HepG2 (cell line): Measurements from ENCODE around the gene CCDC183. TPM values are rescaled to one million over a fixed set of nuclear protein-coding genes. Genes with fewer than 3 reads are reported as not detected.

ENCODE experiments used
- ATAC-seq: fragments of 200-7000 bp; cut with Tn5 transposase; 3 replicates; pipeline ENCODE4 v1.9.1; 2020; ENCODE audit warnings: mild to moderate bottlenecking, moderate library complexity
- BruUV-seq: library from RNA; stranded (reverse); fragments of 400-500 nt; replicated peaks from 2 replicates; lab custom pipeline; 2021; lab: Mats Ljungman, UMichigan
- CTCF ChIA-PET: fragments of 300-600 bp; formaldehyde crosslinking; extraction: SDS; loops from one replicate; lab custom pipeline; 2021; ENCODE audit warnings: low total read pairs, inconsistent platforms, low intra/inter-chr PET ratio; lab: Yijun Ruan, JAX
- POLR2A ChIA-PET: fragments of 350-600 bp; sonication (Branson Sonifier 250); formaldehyde crosslinking; loops from one replicate; lab custom pipeline; 2020; ENCODE audit warnings: antibody characterized with exemption, inconsistent platforms; lab: Yijun Ruan, JAX
- DNase-seq: peaks from one replicate; pipeline ENCODE4 v3.0.0-alpha.2; 2015; ENCODE audit warnings: low spot score
- FAIRE-seq: peaks from 3 replicates; lab custom pipeline; 2011; peaks lifted over from hg19 to GRCh38; lab: Jason Lieb, UNC
- H2AFZ ChIP-seq: one replicate; pipeline ENCODE4 v1.6.1; 2011; ENCODE audit warnings: low read length, inconsistent platforms
- H3K27ac ChIP-seq: fragments of 300-600 bp; 3 replicates; pipeline ENCODE4 v1.8.0; 2011; ENCODE audit warnings: mixed run types, mild to moderate bottlenecking, mixed read lengths, low read length, inconsistent platforms; ENCODE audit not compliant: insufficient read depth; ENCODE audit errors: extremely low read length
- H3K27me3 ChIP-seq, 2 experiments: fragments of 200-600 bp in 1 of 2; 2 replicates in 1 of 2; 3 replicates in 1 of 2; pipeline versions ENCODE4 v1.6.0 to v1.8.0; 2011; ENCODE audit warnings: low read length in 2 of 2, mild to moderate bottlenecking in 2 of 2, moderate library complexity in 2 of 2, inconsistent platforms in 1 of 2; ENCODE audit not compliant: insufficient read depth in 2 of 2, control insufficient read depth in 1 of 2
- H3K36me3 ChIP-seq, 2 experiments: fragments of 200-600 bp in 1 of 2; replicated peaks in 1 of 2; 2 replicates in 1 of 2; 3 replicates in 1 of 2; pipeline versions ENCODE4 v1.5.1 to v1.8.0; 2011; ENCODE audit warnings: low read length in 2 of 2, inconsistent platforms in 1 of 2; ENCODE audit not compliant: insufficient read depth in 2 of 2, control insufficient read depth in 1 of 2
- H3K4me1 ChIP-seq: 2 replicates; pipeline ENCODE4 v1.5.1; 2012; ENCODE audit warnings: low read length, inconsistent platforms; ENCODE audit not compliant: insufficient read depth
- H3K4me2 ChIP-seq: 2 replicates; pipeline ENCODE4 v1.6.0; 2011; ENCODE audit warnings: low read depth, low read length, inconsistent platforms
- H3K4me3 ChIP-seq, 3 experiments: fragments of 200-600 bp in 1 of 3; sonication (generic), shearing (Covaris generic) in 1 of 3; replicated peaks in 1 of 3; 2 replicates each; pipeline ENCODE4 v1.5.1; 2011 to 2016; ENCODE audit warnings: low read length in 3 of 3, inconsistent platforms in 2 of 3, low read depth in 2 of 3, mild to moderate bottlenecking in 2 of 3, control low read depth in 1 of 3, mixed read lengths in 1 of 3; ENCODE audit not compliant: insufficient read depth in 1 of 3
- H3K79me2 ChIP-seq: one replicate; pipeline ENCODE4 v1.6.1; 2011; ENCODE audit warnings: low read length, inconsistent platforms; ENCODE audit not compliant: insufficient read depth
- H3K9ac ChIP-seq: 2 replicates; pipeline ENCODE4 v1.6.0; 2011; ENCODE audit warnings: mild to moderate bottlenecking, low read depth, low read length, inconsistent platforms; ENCODE audit not compliant: insufficient read depth
- H3K9me3 ChIP-seq: 2 replicates; pipeline ENCODE4 v1.5.1; 2012; ENCODE audit warnings: mild to moderate bottlenecking, low read length
- H4K20me1 ChIP-seq: 2 replicates; pipeline ENCODE4 v1.6.0; 2011; ENCODE audit warnings: inconsistent platforms, mild to moderate bottlenecking, low read length, moderate library complexity; ENCODE audit not compliant: insufficient read depth
- AGO2 ChIP-seq: fragments of 200-400 bp; formaldehyde crosslinking; optimal IDR thresholded peaks from 2 replicates; pipeline ENCODE3; 2017; ENCODE audit warnings: mild to moderate bottlenecking, low read depth, low read length, moderate library complexity
- FOXC1 ChIP-seq: sonication (generic); formaldehyde crosslinking; IDR thresholded peaks from 2 replicates; pipeline ENCODE4 v1.8.0; 2022; ENCODE audit warnings: mild to moderate bottlenecking, missing genetic modification reagents, borderline replicate concordance
- GZF1 ChIP-seq: sonication (generic); formaldehyde crosslinking; IDR thresholded peaks from 2 replicates; pipeline ENCODE4 v1.5.1; 2020; ENCODE audit warnings: mild to moderate bottlenecking, missing genetic modification reagents
- JUNB ChIP-seq: sonication (generic); formaldehyde crosslinking; IDR thresholded peaks from 2 replicates; pipeline ENCODE4 v1.8.0; 2022; ENCODE audit warnings: missing genetic modification reagents, mild to moderate bottlenecking, borderline replicate concordance
- POLR2AphosphoS5 ChIP-seq: IDR thresholded peaks from 2 replicates; pipeline ENCODE4 v1.6.1; 2012; ENCODE audit warnings: low read depth, low read length
- SP5 ChIP-seq: IDR thresholded peaks from 2 replicates; pipeline ENCODE4 v1.6.1; 2016; ENCODE audit warnings: low read depth, borderline replicate concordance
- WIZ ChIP-seq: sonication (generic); formaldehyde crosslinking; IDR thresholded peaks from 2 replicates; pipeline ENCODE4 v1.5.1; 2020; ENCODE audit warnings: mild to moderate bottlenecking, missing genetic modification reagents
- ZC3H13 ChIP-seq: sonication (generic); formaldehyde crosslinking; IDR thresholded peaks from 2 replicates; pipeline ENCODE4 v1.8.1; 2023; ENCODE audit warnings: mild to moderate bottlenecking, missing genetic modification reagents, moderate library complexity
- ZFP1 ChIP-seq: IDR thresholded peaks from 2 replicates; pipeline ENCODE4 v1.6.1; 2016
- ZHX2 ChIP-seq, 2 experiments: sonication (generic) in 1 of 2; formaldehyde crosslinking in 1 of 2; IDR thresholded peaks; 2 replicates each; pipeline versions ENCODE4 v1.6.1 to v1.9.0; 2014 to 2022; ENCODE audit warnings: antibody characterized with exemption in 1 of 2, borderline replicate concordance in 1 of 2, inconsistent platforms in 1 of 2, low read depth in 1 of 2, missing genetic modification reagents in 1 of 2
- ZNF256 ChIP-seq: sonication (generic); formaldehyde crosslinking; conservative IDR thresholded peaks from 2 replicates; pipeline ENCODE4 v1.4.0; 2020; ENCODE audit warnings: missing genetic modification reagents
- ZNF329 ChIP-seq: sonication (generic); formaldehyde crosslinking; IDR thresholded peaks from 2 replicates; pipeline ENCODE4 v1.9.0; 2021; ENCODE audit warnings: low read depth, mild to moderate bottlenecking, missing genetic modification reagents
- ZNF564 ChIP-seq: sonication (generic); formaldehyde crosslinking; IDR thresholded peaks from 2 replicates; pipeline ENCODE4 v1.8.1; 2023; ENCODE audit warnings: mild to moderate bottlenecking, missing genetic modification reagents
- ZNF790 ChIP-seq: sonication (generic); formaldehyde crosslinking; IDR thresholded peaks from 2 replicates; pipeline ENCODE4 v1.8.0; 2022; ENCODE audit warnings: missing genetic modification reagents, mild to moderate bottlenecking, borderline replicate concordance
- WGBS: methylation state at CpG from one replicate; pipeline ENCODE4 v1.1.6; 2017; ENCODE audit warnings: low lambda C conversion rate; 5-methylcytosine and 5-hydroxymethylcytosine counted together
- in situ Hi-C: cut with HindIII; loops from 2 replicates; pipeline ENCODE4 v1.10.0; 2017; ENCODE audit warnings: low pct_unique_long_range_greater_than_20kb; ENCODE audit not compliant: extremely low pct_ligation_motif_present
- intact Hi-C: fragments of 100-400 bp; cut with micrococcal nuclease; formaldehyde crosslinking; loops from one replicate; pipeline ENCODE4 v1.10.0; 2022; ENCODE audit not compliant: unreplicated experiment
- polyA plus RNA-seq, 8 experiments: library from polyadenylated mRNA; depleted of rRNA in 3 of 8; stranded (reverse) in 7 of 8; unstranded in 1 of 8; fragments of >200 nt; fragmentation: Illumina TruSeq in 4 of 8; extraction: Trizol in 4 of 8; gene quantifications; 2 replicates each; pipeline versions ENCODE4 v1.2.1 to v1.2.3, GENCODE V29; 2011 to 2016; ENCODE audit warnings: low read depth in 4 of 8, missing spikeins in 1 of 8, mixed read lengths in 1 of 8; ENCODE audit not compliant: insufficient read depth in 1 of 8
- total RNA-seq, 5 experiments: library from RNA; depleted of rRNA; stranded (reverse); fragments of >200 nt; fragmentation: Illumina TruSeq; extraction: Trizol; gene quantifications; 2 replicates each; pipeline ENCODE4 v1.2.3, GENCODE V29; 2016; ENCODE audit warnings: low read depth in 1 of 5
- TF ChIP-seq, protein P1 (sequence below): sonication (generic); formaldehyde crosslinking; IDR thresholded peaks from 2 replicates; pipeline ENCODE4 v1.5.0; 2020; ENCODE audit warnings: mild to moderate bottlenecking, missing genetic modification reagents, borderline replicate concordance

CCDC183 gene
- total and polyA plus RNA-seq, 2 of the 13 experiments (the other 11 are each of a cell fraction or from before 2014, with no cell fraction given), result 5.0 to 66.4 TPM

GRCh38 chr9:136848393-136849037 is 52.4 kb downstream of the CCDC183 start:
- H3K9ac ChIP-seq, result peak overlapping the region; percentile 94
- WGBS, result under 1% methylated on average over 13 of the region's 53 CpGs
- peaks cover 17% of the 10 kb centered on the region for H3K79me2 ChIP-seq
- FAIRE-seq, result no peak
- peak overlapping the region; percentile 91 for H3K27ac ChIP-seq
- no peak overlapping the region for H2AFZ ChIP-seq
- H3K36me3 ChIP-seq, result peaks cover 11 to 20% of the 10 kb centered on the region in 2 experiments
- no peaks in the 10 kb centered on the region; a peak in 1 of 5 replicates for H3K27me3 ChIP-seq
- H3K9me3 ChIP-seq, result no peaks in the 10 kb centered on the region
- H3K4me3 ChIP-seq, result peak overlapping the region; percentile 88 to 98 (median 91)
- CTCF ChIA-PET, result no interaction called here
- TSS peak; percentile 84 for BruUV-seq
- H4K20me1 ChIP-seq, result peaks cover 9% of the 10 kb centered on the region; the same call in 1 of the 2 replicates
- H3K4me2 ChIP-seq, result peak overlapping the region; percentile 81
- POLR2A ChIA-PET, result interaction anchor here (0.7 to 2.3 kb wide), 11 partner anchors 11 to 837 kb away, joined by 3 to 45 read pairs (median 6); partner anchors contain the start of genes EDF1, RABL6, TMEM141 and TRAF2
- peak; percentile 34 for DNase-seq
- intact Hi-C loops, result loop anchor here (5.0 kb wide), 2 partner anchors 34 to 61 kb away; no protein-coding TSS in a partner anchor
- peaks cover 26% of the 10 kb centered on the region for H3K4me1 ChIP-seq
- in situ Hi-C loops, result loop anchor here (10.0 kb wide), 1 partner anchor 186 kb away; the partner anchor contains the start of gene FUT7
- peak; percentile 4 for ATAC-seq
- TF ChIP-seq SP5 (CRISPR knock-in tag), result 0 out of 2 replicates have a peak, but pooled peaks have one; percentile 24
- TF ChIP-seq FOXC1 (CRISPR knock-in tag), result no peak
- no peak for TF ChIP-seq WIZ (CRISPR knock-in tag)
- 0 out of 2 replicates have a peak, but pooled peaks have one; percentile 17 for TF ChIP-seq JUNB
- TF ChIP-seq ZNF256, result no peak
- TF ChIP-seq AGO2, result peak; percentile 86
- TF ChIP-seq ZFP1, result peak; percentile 41; the same call in 1 of the 2 replicates
- TF ChIP-seq, protein P1, sequence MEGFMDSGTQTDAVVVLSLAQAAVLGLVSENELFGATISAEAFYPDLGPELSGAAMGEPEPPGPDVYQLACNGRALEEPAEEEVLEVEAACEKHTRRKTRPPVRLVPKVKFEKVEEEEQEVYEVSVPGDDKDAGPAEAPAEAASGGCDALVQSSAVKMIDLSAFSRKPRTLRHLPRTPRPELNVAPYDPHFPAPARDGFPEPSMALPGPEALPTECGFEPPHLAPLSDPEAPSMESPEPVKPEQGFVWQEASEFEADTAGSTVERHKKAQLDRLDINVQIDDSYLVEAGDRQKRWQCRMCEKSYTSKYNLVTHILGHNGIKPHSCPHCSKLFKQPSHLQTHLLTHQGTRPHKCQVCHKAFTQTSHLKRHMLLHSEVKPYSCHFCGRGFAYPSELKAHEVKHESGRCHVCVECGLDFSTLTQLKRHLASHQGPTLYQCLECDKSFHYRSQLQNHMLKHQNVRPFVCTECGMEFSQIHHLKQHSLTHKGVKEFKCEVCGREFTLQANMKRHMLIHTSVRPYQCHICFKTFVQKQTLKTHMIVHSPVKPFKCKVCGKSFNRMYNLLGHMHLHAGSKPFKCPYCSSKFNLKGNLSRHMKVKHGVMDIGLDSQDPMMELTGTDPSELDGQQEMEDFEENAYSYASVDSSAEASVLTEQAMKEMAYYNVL (CRISPR knock-in tag), result 0 out of 2 replicates have a peak, but pooled peaks have one; percentile 9
- TF ChIP-seq ZNF564 (CRISPR knock-in tag), result 0 out of 2 replicates have a peak, but pooled peaks have one; percentile 18
- peak; percentile 53 for TF ChIP-seq POLR2AphosphoS5
- no peak for TF ChIP-seq GZF1 (CRISPR knock-in tag)
- no peak for TF ChIP-seq ZHX2 (IDR thresholded peaks at IDR 0.05; ENCODE audit: low read depth)
- TF ChIP-seq ZHX2 (CRISPR knock-in tag; IDR thresholded peaks at IDR 0.05; ENCODE audit: borderline replicate concordance), result no peak
- peak; percentile 10; the same call in 1 of the 2 replicates for TF ChIP-seq ZNF790 (CRISPR knock-in tag)
- TF ChIP-seq ZNF329 (CRISPR knock-in tag), result 0 out of 2 replicates have a peak, but pooled peaks have one; percentile 56
- 0 out of 2 replicates have a peak, but pooled peaks have one; percentile 19 for TF ChIP-seq ZC3H13 (CRISPR knock-in tag)
